Measurements from ENCODE around the gene SPRYD3.
"Not testable (repeated sequence)": the region's sequence is repeated elsewhere in the genome, so short reads cannot be mapped to it uniquely, and the experiment has no call there.

Gene SPRYD3

GRCh38 chr12:53027014-53027413 is 52.2 kb downstream of the SPRYD3 start:
- DNase-seq (ENCODE audit: low read depth in 1 of 2, low spot score in 1 of 2) = not testable (repeated sequence)

GRCh38 chr12:53025250-53025649 is 53.9 kb downstream of the SPRYD3 start:
- no peak for DNase-seq (ENCODE audit: low read depth in 1 of 2, low spot score in 1 of 2)

GRCh38 chr12:53014709-53015108 is 64.5 kb downstream of the SPRYD3 start:
- DNase-seq (ENCODE audit: low read depth in 1 of 2, low spot score in 1 of 2) = no peak

Data from activated T-helper 1 cell treated with anti-CD3 and anti-CD28 coated beads, Interleukin-2, amount 50 U/mL, for 16 hours (primary cell).